Measurements from ENCODE around the gene ZBTB42.
"Not testable (repeated sequence)": the region's sequence is repeated elsewhere in the genome, so short reads cannot be mapped to it uniquely, and the experiment has no call there.

ZBTB42 gene

DNA sequence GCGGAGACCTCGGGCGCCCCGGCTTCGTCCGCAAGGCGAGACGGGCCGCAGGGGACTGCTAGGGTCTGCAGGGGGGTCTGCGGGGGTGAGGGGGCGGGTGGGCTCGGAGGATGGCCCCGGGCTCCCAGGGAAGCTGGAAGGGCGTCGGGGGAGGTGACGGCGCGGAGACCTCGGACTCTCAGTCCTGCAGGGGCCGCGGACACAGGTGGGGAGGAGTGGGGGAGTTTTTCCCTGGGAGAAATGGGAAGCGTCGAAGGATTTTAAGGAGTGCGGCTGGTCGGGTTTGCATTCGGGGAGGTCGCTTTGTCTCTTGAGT, 25.9 kb downstream of the ZBTB42 start:
- peaks cover 18% of the 10 kb centered on the region for H3K4me1 ChIP-seq
- H3K4me3 ChIP-seq, result peak overlapping the region; percentile 69
- peak overlapping the region; percentile 83 for H3K4me2 ChIP-seq
- H3K36me3 ChIP-seq, result no peaks in the 10 kb centered on the region; the same call in 1 of the 2 replicates
- H4K20me1 ChIP-seq, result peaks cover 7% of the 10 kb centered on the region; the same call in 1 of the 2 replicates
- H3K9me3 ChIP-seq, result no peaks in the 10 kb centered on the region
- no peak overlapping the region for H3K27ac ChIP-seq
- H3K27me3 ChIP-seq, result peaks cover 23% of the 10 kb centered on the region
- TF ChIP-seq Cebpa-rat (IDR thresholded peaks at IDR 0.05), result no peak
- no peak overlapping the region for H3K9ac ChIP-seq

DNA sequence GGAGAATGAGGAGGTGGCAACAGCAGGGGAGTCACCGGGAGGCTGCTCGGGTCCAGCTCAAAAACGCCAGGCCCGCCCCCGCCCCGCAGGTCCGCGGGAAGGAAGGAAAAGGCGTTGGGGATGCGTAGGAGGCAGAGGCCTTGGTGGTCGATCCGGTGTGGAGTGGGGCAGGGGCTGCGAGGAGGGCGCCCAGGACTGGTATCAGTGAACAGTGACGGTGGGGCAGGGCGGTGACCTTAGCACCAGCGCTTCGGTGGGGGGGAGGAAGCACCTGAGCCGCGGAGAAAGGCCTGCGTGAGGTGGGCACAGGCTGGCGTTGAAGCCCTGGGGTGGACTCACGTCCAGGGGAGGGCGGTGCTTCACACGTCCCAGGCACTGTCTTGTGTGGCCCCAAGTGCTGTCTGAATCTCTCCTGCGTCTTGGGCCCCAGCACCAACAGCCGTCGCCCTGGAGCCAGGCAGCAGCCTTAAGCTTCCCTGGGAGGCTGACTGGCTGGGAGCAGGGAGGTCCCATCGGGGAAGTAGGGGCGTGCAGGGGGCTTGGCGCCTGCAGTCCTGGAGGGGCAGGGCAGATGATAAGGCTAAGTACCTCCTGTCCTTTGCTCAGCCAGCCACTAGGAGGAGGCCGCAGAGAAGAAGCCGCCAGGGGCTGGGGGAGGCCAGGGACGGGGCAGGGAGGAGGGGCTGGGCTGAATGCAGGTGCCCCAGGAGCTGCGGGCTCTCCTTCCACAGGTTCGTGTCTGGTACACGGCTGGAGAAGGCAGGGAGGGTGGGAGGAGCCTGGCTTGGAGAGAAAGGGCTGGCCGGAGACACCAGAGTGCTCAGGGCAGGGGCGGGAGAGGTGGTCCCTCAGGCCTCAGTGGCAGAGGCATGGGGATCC, 26.5 kb downstream of the ZBTB42 start:
- peak overlapping the region; percentile 69 for H3K4me3 ChIP-seq
- peaks cover 23% of the 10 kb centered on the region for H3K27me3 ChIP-seq
- H4K20me1 ChIP-seq, result peaks cover 7% of the 10 kb centered on the region; the same call in 1 of the 2 replicates
- H3K4me1 ChIP-seq, result peaks cover 18% of the 10 kb centered on the region
- no peak for TF ChIP-seq Cebpa-rat (IDR thresholded peaks at IDR 0.05)
- H3K27ac ChIP-seq, result no peak overlapping the region
- H3K9ac ChIP-seq, result peak overlapping the region; percentile 31; the same call in 1 of the 2 replicates
- no peaks in the 10 kb centered on the region for H3K9me3 ChIP-seq
- H3K4me2 ChIP-seq, result peak overlapping the region; percentile 83
- no peaks in the 10 kb centered on the region; the same call in 1 of the 2 replicates for H3K36me3 ChIP-seq

DNA sequence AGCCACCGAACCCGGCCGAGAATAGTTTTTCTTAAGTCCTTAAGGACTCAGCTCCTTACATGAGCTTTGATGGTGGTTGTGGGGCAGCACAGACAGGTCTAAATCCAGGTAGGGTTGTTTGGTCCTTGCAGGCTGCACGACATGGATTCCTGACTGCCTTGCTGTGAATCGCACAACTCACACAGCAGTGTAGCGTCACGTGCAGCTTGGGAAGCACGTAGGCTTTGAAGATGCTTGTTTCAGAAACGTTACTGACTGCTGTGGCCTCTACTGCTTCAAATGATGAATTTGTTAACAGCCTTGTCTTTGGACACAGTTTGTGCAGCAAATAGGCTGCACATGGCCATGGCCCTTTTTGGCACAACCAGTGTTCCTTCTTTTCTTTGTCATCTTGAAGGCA, 29.9 kb downstream of the ZBTB42 start:
- H3K9ac ChIP-seq, result no peak overlapping the region
- no peaks in the 10 kb centered on the region for H3K36me3 ChIP-seq
- peaks cover 14% of the 10 kb centered on the region for H3K4me1 ChIP-seq
- H3K27me3 ChIP-seq, result peaks cover 12% of the 10 kb centered on the region
- H3K9me3 ChIP-seq, result no peaks in the 10 kb centered on the region
- H3K27ac ChIP-seq, result no peak overlapping the region
- H3K4me2 ChIP-seq, result no peak overlapping the region
- no peak overlapping the region for H3K4me3 ChIP-seq
- peaks cover 7% of the 10 kb centered on the region; the same call in 1 of the 2 replicates for H4K20me1 ChIP-seq
- no peak for TF ChIP-seq Cebpa-rat (IDR thresholded peaks at IDR 0.05)

DNA sequence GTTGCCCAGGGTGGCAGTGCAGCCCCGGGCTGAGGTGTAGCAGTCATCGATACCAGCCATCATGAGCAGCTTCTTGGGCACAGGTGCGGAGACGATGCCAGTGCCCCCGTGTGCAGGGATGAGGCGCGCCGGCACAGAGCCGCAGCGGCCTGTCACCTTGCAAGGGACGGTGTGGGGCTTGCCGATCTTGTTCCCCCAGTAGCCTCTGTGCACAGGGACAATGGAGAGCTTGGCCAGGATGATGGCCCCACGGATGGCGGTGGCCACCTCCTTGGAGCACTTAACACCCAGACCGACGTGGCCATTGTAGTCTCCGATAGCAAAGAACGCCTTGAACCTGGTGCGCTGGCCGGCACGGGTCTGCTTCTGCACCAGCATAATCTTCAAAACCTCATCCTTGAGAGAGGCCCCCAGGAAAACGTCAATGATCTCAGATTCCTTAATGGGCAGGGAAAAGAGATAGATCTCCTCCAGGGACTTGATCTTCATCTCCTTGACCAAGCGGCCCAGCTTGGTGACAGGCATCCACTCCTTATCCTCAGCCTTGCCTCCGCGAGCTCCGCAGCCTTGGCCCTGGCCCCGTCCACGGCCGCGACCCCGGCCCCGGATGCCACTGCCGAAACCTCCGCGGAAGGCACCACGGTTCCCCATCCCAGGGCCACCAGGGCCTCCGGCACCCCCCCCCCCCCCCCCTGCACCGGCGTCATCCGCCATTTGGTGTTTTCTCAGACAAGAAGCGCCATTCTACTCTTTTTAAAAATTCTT, 35.5 kb downstream of the ZBTB42 start:
- not testable (repeated sequence) for H3K9ac ChIP-seq, H4K20me1 ChIP-seq, H3K9me3 ChIP-seq, H3K36me3 ChIP-seq, H3K4me2 ChIP-seq, H3K27ac ChIP-seq, H3K27me3 ChIP-seq, H3K4me1 ChIP-seq, H3K4me3 ChIP-seq

DNA sequence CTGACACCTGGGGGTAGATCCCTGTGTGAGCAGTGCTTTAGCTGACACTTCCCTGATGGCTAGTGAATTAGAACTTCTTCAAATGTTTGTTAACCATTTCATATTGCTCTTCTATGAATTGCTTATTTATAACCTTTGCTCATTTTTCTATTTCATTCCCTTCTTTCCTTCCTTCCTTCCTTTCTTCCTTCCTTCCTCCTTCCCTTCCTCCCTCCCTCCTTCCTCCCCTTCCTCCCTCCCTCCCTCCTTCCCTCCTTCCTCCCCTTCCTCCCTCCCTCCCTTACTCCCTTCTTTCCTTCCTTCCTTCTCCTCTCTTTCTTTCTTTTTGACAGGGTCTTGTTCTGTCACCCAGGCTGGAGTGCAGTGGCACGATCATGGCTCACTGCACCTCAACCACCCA, 40.8 kb downstream of the ZBTB42 start:
- peaks cover 6% of the 10 kb centered on the region; the same call in 1 of the 2 replicates for H3K4me1 ChIP-seq
- H3K27ac ChIP-seq, result no peak overlapping the region
- H3K9me3 ChIP-seq, result peaks cover 8% of the 10 kb centered on the region; the same call in 1 of the 2 replicates
- H3K4me3 ChIP-seq, result no peak overlapping the region
- TF ChIP-seq Cebpa-rat (IDR thresholded peaks at IDR 0.05), result no peak
- H3K36me3 ChIP-seq, result no peaks in the 10 kb centered on the region
- peaks cover 27% of the 10 kb centered on the region for H4K20me1 ChIP-seq
- peaks cover 53% of the 10 kb centered on the region for H3K27me3 ChIP-seq
- no peak overlapping the region for H3K9ac ChIP-seq
- no peak overlapping the region for H3K4me2 ChIP-seq

DNA sequence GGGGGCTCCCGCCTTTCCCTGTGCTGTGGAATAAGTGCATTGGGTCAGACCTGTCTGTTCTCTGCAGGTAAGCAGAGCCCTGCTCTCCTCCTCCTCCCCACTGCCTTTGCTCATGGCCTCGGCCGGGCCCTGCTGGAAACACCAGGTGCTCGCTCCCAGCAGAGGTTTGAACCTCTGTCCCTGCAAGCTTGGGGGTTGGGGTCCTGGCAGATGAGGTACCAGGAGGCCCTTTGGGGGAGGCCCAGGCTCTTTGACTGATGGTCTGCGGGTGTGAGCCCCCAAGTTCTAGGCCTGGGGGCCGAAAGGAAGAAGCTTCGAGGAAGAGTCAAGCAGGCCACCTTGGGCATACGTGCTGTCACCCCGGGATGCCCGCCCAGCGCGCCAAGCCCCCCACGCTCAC, 42.1 kb downstream of the ZBTB42 start:
- Histone ChIP-seq H3K4me3 (no peak overlapping the region), H3K4me1 (peaks cover 6% of the 10 kb centered on the region; the same call in 1 of the 2 replicates), H3K9me3 (peaks cover 8% of the 10 kb centered on the region; the same call in 1 of the 2 replicates), H3K9ac (no peak overlapping the region), H3K36me3 (no peaks in the 10 kb centered on the region), H4K20me1 (peaks cover 27% of the 10 kb centered on the region), H3K27me3 (peaks cover 56% of the 10 kb centered on the region), H3K27ac (no peak overlapping the region), H3K4me2 (no peak overlapping the region)
- TF ChIP-seq Cebpa-rat (IDR thresholded peaks at IDR 0.05), result no peak

DNA sequence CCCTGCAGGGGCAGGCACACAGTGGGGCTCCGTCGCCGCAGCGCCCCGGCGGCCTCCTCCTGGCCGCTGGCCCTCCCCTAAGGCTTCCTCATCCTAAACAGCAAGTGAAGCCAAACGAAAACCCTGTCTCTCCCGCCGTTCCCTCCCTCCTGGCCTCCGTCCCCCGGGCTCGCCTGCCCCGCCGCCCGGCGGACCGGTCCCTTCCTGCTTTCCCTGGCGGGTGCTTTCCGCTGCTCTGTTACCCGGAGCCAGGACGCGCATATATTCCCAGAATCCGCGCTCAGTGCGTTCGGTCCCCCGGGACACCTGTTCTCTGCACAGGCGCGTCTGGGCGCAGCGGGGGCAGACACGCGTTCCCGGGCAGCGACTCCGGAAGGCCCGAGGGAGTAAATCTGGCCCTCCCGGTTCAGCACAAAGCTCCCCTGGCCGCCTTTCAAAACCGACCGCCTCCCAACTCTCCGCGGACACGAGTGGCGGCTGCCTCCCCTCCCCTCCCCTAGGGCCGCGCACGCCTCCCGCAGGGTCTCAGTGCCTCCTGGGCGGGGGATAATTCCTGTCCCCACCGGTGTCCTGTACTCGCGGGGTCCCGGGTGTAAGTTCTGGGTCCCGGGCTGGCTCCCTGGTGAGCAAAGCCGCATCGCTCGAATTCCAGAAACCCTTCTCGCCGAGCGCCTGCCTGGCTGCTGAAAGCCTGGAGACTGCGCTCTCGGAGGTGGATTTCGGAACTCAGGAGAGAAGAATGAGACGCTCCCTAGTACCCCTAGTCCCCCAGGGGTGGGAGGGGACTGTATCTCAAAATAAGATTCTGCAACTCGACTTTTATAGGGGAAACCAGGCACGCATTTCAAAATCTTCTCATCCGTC, 42.8 kb downstream of the ZBTB42 start:
- TF ChIP-seq Cebpa-rat (IDR thresholded peaks at IDR 0.05), result no peak
- Histone ChIP-seq H4K20me1 (peaks cover 27% of the 10 kb centered on the region), H3K27me3 (peaks cover 56% of the 10 kb centered on the region), H3K9me3 (peaks cover 8% of the 10 kb centered on the region; the same call in 1 of the 2 replicates), H3K4me3 (no peak overlapping the region), H3K4me2 (peak overlapping the region; percentile 5; the same call in 1 of the 2 replicates), H3K36me3 (no peaks in the 10 kb centered on the region), H3K4me1 (peaks cover 6% of the 10 kb centered on the region; the same call in 1 of the 2 replicates), H3K27ac (no peak overlapping the region), H3K9ac (no peak overlapping the region)

DNA sequence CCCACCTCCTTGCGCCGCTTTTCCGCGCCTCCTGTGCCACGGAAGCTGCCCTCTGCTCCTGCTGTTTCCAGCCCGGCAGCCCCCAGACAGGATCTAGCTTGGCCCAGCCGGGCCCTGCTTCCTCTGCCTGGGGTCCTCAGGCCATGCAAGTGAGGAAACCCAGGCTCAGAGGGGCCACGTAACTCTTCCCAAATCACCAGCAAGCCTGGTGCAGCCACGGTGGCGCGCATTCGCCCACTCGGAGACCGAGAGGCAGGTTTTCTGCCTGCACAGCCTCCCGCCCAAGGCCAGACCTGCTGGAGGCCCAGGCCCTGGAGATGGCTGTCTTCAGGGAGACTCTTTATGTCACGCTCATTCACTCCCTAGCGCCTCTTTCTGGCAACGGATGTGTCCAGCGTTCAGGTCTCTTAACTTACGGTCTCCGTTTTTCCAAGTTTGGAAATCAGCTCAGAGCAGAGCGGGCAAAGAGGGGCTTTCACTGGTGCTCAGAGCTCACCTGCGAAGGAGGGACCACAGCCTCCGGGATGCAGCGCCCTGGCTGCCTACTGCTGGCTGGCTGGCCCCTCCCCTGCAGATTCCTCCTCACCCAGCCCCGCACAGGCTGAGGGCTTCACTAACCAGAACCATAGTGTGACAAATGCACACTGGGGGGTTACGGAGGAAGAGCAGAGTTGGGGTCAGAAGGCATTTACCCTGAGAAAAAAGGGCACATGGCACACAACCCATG, 43.6 kb downstream of the ZBTB42 start:
- no peak for TF ChIP-seq Cebpa-rat (IDR thresholded peaks at IDR 0.05)
- Histone ChIP-seq H3K9ac (no peak overlapping the region), H4K20me1 (peaks cover 27% of the 10 kb centered on the region), H3K27me3 (peaks cover 56% of the 10 kb centered on the region), H3K4me1 (peaks cover 6% of the 10 kb centered on the region; the same call in 1 of the 2 replicates), H3K36me3 (no peaks in the 10 kb centered on the region), H3K4me3 (no peak overlapping the region), H3K27ac (no peak overlapping the region), H3K9me3 (peaks cover 8% of the 10 kb centered on the region; the same call in 1 of the 2 replicates), H3K4me2 (no peak overlapping the region)
